ENCODE results near the gene DNAH1. TPM values are rescaled to one million over a fixed set of nuclear protein-coding genes. Genes with fewer than 3 reads are reported as not detected.
"Not testable (repeated sequence)": the region's sequence is repeated elsewhere in the genome, so short reads cannot be mapped to it uniquely, and the experiment has no call there.

Gene DNAH1
- polyA plus RNA-seq, 1 donor (not counting 4 experiments of a cell fraction or from before 2014, with no cell fraction given), result 0.33 TPM

- Histone ChIP-seq H3K36me3 (ENCODE audit: control insufficient read depth in 2 of 2, extremely low read depth in 1 of 2, insufficient read depth in 2 of 2, low read length in 2 of 2) (peaks cover 6 to 19% of the 10 kb centered on the region in 2 experiments), H3K9ac (ENCODE audit: control insufficient read depth, extremely low read depth, insufficient read depth, low read length) (no peak overlapping the region), H3K9me3 (ENCODE audit: control insufficient read depth, low read depth, low read length) (no peaks in the 10 kb centered on the region), H3K27ac (ENCODE audit: control insufficient read depth, insufficient read depth, low read length) (no peak overlapping the region), H3K4me1 (ENCODE audit: control insufficient read depth, extremely low read depth, insufficient read depth, low read length) (peaks cover 14% of the 10 kb centered on the region), H3K9me1 (ENCODE audit: control insufficient read depth, extremely low read depth, insufficient read depth, low read length) (no peaks in the 10 kb centered on the region), H4K20me1 (ENCODE audit: control insufficient read depth, extremely low read depth, insufficient read depth, low read length) (peaks cover 10% of the 10 kb centered on the region), H2AFZ (ENCODE audit: control insufficient read depth, low read length) (no peak overlapping the region), H3K4me3 (ENCODE audit: control insufficient read depth in 2 of 3, extremely low read depth in 1 of 3, insufficient read depth in 2 of 3, low read depth in 1 of 3, low read length in 3 of 3) (no peak overlapping the region), H3K27me3 (ENCODE audit: control insufficient read depth, extremely low read depth, insufficient read depth, low read length) (no peaks in the 10 kb centered on the region), H3K4me2 (ENCODE audit: control insufficient read depth, extremely low read depth, insufficient read depth, low read depth, low read length) (no peak overlapping the region), H3K79me2 (ENCODE audit: control insufficient read depth, insufficient read depth, low read length) (peaks cover 93% of the 10 kb centered on the region)
- FAIRE-seq, result no peak
- DNase-seq (ENCODE audit: low read depth, low spot score), result no peak
- TF ChIP-seq, protein P1, sequence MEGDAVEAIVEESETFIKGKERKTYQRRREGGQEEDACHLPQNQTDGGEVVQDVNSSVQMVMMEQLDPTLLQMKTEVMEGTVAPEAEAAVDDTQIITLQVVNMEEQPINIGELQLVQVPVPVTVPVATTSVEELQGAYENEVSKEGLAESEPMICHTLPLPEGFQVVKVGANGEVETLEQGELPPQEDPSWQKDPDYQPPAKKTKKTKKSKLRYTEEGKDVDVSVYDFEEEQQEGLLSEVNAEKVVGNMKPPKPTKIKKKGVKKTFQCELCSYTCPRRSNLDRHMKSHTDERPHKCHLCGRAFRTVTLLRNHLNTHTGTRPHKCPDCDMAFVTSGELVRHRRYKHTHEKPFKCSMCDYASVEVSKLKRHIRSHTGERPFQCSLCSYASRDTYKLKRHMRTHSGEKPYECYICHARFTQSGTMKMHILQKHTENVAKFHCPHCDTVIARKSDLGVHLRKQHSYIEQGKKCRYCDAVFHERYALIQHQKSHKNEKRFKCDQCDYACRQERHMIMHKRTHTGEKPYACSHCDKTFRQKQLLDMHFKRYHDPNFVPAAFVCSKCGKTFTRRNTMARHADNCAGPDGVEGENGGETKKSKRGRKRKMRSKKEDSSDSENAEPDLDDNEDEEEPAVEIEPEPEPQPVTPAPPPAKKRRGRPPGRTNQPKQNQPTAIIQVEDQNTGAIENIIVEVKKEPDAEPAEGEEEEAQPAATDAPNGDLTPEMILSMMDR (optimal IDR thresholded peaks at IDR 0.05 in 1 of 3, IDR thresholded peaks at IDR 0.05 in 1 of 3, conservative IDR thresholded peaks at IDR 0.05 in 1 of 3; ENCODE audit: extremely low read depth in 1 of 3, insufficient read depth in 2 of 3, low read length in 3 of 3), result no peak
- TF ChIP-seq EZH2 (IDR thresholded peaks at IDR 0.05; ENCODE audit: low read length), result no peak
- dilution Hi-C loops (cut with MboI; ENCODE audit: extremely low pct_ligation_motif_present, low sequenced_read_pairs), result no loop called here
These were observed 43.3 kb upstream of the DNAH1 start for GRCh38 chr3:52272831-52273230.

- H3K9ac ChIP-seq (ENCODE audit: control insufficient read depth, extremely low read depth, insufficient read depth, low read length); H3K27ac ChIP-seq (ENCODE audit: control insufficient read depth, insufficient read depth, low read length); H3K9me3 ChIP-seq (ENCODE audit: control insufficient read depth, low read depth, low read length); H3K4me2 ChIP-seq (ENCODE audit: control insufficient read depth, extremely low read depth, insufficient read depth, low read depth, low read length); H3K9me1 ChIP-seq (ENCODE audit: control insufficient read depth, extremely low read depth, insufficient read depth, low read length); H3K27me3 ChIP-seq (ENCODE audit: control insufficient read depth, extremely low read depth, insufficient read depth, low read length); DNase-seq (ENCODE audit: low read depth, low spot score); H3K4me3 ChIP-seq (ENCODE audit: control insufficient read depth in 2 of 3, extremely low read depth in 1 of 3, insufficient read depth in 2 of 3, low read depth in 1 of 3, low read length in 3 of 3); FAIRE-seq; H2AFZ ChIP-seq (ENCODE audit: control insufficient read depth, low read length); H4K20me1 ChIP-seq (ENCODE audit: control insufficient read depth, extremely low read depth, insufficient read depth, low read length); dilution Hi-C loops (cut with MboI; ENCODE audit: extremely low pct_ligation_motif_present, low sequenced_read_pairs): not testable (repeated sequence)
- H3K79me2 ChIP-seq (ENCODE audit: control insufficient read depth, insufficient read depth, low read length), result peaks cover 82% of the 10 kb centered on the region
- H3K4me1 ChIP-seq (ENCODE audit: control insufficient read depth, extremely low read depth, insufficient read depth, low read length), result peaks cover 15% of the 10 kb centered on the region
- peaks cover 3 to 14% of the 10 kb centered on the region in 2 experiments for H3K36me3 ChIP-seq (ENCODE audit: control insufficient read depth in 2 of 2, extremely low read depth in 1 of 2, insufficient read depth in 2 of 2, low read length in 2 of 2)
These were observed 41.3 kb upstream of the DNAH1 start for GRCh38 chr3:52274781-52275180.

Measured in keratinocyte (primary cell).